GM18873 (cell line): ENCODE results near the gene IRF4.
"Not testable (repeated sequence)": the region's sequence is repeated elsewhere in the genome, so short reads cannot be mapped to it uniquely, and the experiment has no call there.

ENCODE experiments used
- ATAC-seq: cut with Tn5 transposase; IDR thresholded peaks from one replicate; pipeline ENCODE4 v1.9.1; 2021; ENCODE audit warnings: mild to moderate bottlenecking, moderate library complexity, moderate number of reproducible peaks; ENCODE audit not compliant: unreplicated experiment, low FRiP score

IRF4 gene

GRCh38 chr6:411402-412145 lies 20.0 kb downstream of the IRF4 start:
- no peak for ATAC-seq

GRCh38 chr6:412146-412886 lies 20.8 kb downstream of the IRF4 start:
- no peak for ATAC-seq

- no peak for ATAC-seq
These were observed 22.9 kb downstream of the IRF4 start for GRCh38 chr6:414447-414846.

GRCh38 chr6:415087-415486 lies 23.5 kb downstream of the IRF4 start:
- no peak for ATAC-seq

- no peak for ATAC-seq
These were observed 29.7 kb downstream of the IRF4 start for GRCh38 chr6:421211-421610.

- no peak for ATAC-seq
These were observed 31.0 kb downstream of the IRF4 start for GRCh38 chr6:422433-423054.

GRCh38 chr6:423055-423798 lies 31.7 kb downstream of the IRF4 start:
- ATAC-seq: no peak

GRCh38 chr6:423799-424345 lies 32.3 kb downstream of the IRF4 start:
- no peak for ATAC-seq

GRCh38 chr6:424741-425417 lies 33.3 kb downstream of the IRF4 start:
- ATAC-seq: no peak

GRCh38 chr6:425418-425788 lies 33.9 kb downstream of the IRF4 start:
- ATAC-seq: not testable (repeated sequence)

GRCh38 chr6:426198-426738 lies 34.7 kb downstream of the IRF4 start:
- not testable (repeated sequence) for ATAC-seq

- no peak for ATAC-seq
These were observed 36.6 kb downstream of the IRF4 start for GRCh38 chr6:428047-428603.

- no peak for ATAC-seq
These were observed 38.1 kb downstream of the IRF4 start for GRCh38 chr6:429515-430121.

GRCh38 chr6:431504-431903 lies 40.0 kb downstream of the IRF4 start:
- peak; percentile 41 for ATAC-seq

- ATAC-seq: no peak
These were observed 40.4 kb downstream of the IRF4 start for GRCh38 chr6:431986-432385.

- ATAC-seq: no peak
These were observed 42.6 kb downstream of the IRF4 start for GRCh38 chr6:434051-434705.

GRCh38 chr6:435441-436307 lies 44.1 kb downstream of the IRF4 start:
- no peak for ATAC-seq
